IPS-NIHi11 (cell line): ENCODE measurements around the gene CMTM6.
"Not testable (repeated sequence)": the region's sequence is repeated elsewhere in the genome, so short reads cannot be mapped to it uniquely, and the experiment has no call there.

Source experiments
- DNase-seq: peaks from one replicate; pipeline ENCODE4 v3.0.0; 2012; ENCODE audit warnings: mixed read lengths, low spot score

Gene CMTM6, protein sequence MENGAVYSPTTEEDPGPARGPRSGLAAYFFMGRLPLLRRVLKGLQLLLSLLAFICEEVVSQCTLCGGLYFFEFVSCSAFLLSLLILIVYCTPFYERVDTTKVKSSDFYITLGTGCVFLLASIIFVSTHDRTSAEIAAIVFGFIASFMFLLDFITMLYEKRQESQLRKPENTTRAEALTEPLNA

DNA sequence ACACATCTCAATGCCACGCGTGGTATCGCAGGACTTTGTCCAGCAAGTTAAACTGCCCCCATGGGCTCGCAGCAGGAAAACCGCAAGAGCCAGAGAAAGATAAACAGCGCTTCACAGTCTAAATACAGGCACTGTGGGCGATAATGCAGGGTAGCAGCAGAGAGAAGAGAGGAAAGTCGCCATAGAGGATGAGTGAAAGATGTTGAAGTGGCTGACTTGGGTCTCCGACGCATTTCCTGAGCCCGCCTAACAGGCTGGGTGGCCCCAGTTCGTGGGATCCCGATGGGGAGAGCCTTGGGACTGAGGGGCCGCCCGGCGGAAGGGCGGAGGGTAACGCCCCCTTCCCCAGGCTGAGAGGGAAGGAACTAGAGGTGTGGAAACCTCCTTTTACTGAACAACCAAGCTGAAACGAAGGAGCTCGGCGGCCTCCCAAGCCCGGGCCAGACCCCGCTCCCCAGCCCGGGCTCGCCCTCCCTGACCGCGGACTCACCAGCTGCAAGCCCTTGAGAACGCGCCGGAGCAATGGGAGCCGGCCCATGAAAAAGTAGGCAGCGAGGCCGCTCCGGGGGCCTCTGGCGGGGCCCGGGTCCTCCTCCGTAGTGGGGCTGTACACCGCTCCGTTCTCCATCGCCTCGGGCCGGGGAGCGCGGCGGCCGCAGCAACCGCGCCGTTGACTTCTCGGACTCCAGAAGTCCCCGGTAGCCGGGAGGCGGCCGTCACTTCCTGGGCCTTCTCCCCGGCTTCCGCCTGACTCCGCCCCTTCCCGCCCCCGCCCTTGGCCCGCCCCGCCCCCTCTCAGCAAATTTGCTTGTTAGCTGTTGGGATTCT lies at the start of gene CMTM6:
CMTM6 (minus strand) TSS at position 735 of the 828 bp plus-strand sequence; CDS start at position 628, 107 bp downstream.
- DNase-seq, result peak; percentile 99

DNA sequence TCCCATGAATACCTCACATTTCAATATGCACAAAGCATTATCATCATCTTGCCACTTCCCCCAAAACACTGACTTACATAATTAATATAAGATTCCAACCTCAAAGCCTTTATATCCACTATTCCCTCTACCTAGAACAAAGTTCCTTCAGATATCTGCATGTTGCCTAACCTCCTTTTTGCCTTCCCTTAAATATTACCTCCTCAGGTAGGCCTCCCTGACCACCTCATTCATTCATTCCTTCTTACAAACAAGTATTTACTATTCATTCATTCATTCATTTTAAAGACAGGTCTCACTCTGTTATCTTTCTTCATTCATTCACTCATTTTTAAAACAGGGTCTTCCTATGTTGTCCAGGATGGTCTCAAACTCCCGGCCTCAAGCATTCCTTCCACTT lies 49.4 kb upstream of the CMTM6 start:
- DNase-seq, result no peak

DNA sequence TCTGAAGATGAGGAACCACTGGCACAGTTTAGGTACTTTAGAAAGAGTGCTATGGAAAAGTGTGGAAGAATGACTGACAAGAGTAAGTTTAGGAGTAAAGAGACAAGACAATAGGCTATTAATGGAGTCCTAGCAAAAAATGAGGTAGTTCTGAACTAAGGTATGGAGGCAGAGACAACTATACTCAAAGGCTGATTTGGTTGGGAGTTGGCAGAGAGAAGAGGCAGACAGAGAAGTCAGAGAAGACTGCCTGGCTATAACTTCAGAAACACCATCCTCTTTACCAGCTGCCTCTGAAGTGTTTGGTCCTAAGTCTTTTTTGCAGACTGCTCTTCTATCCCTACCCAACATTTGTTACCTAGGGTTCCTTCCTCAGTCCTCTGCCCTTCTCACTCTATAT lies 48.8 kb upstream of the CMTM6 start:
- DNase-seq, result no peak

DNA sequence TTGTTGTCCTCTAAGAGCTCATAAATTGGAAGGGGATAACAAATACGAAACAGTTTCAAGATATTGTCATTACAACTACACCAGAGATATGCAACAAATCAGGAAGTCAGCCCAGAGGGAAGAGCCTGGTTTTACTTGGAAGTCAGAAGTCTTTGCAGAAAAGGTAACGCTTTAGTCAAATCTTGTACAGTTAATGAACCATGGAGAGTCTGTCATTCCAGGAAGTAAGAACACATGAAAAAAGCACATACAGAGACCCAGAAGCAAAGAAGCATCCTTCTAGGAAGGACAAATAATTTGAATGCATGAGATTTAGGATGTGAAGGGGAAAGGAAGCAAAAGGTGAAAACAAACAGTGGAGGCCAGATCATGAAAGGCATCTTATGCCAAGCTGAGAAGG lies 48.4 kb upstream of the CMTM6 start:
- no peak for DNase-seq

- DNase-seq, result no peak
Measured at GRCh38 chr3:32545305-32545704, 42.7 kb upstream of the CMTM6 start.

GRCh38 chr3:32544894-32545293 lies 42.2 kb upstream of the CMTM6 start:
- no peak for DNase-seq

- DNase-seq, result no peak
Measured at GRCh38 chr3:32542807-32543206, 40.2 kb upstream of the CMTM6 start.

DNA sequence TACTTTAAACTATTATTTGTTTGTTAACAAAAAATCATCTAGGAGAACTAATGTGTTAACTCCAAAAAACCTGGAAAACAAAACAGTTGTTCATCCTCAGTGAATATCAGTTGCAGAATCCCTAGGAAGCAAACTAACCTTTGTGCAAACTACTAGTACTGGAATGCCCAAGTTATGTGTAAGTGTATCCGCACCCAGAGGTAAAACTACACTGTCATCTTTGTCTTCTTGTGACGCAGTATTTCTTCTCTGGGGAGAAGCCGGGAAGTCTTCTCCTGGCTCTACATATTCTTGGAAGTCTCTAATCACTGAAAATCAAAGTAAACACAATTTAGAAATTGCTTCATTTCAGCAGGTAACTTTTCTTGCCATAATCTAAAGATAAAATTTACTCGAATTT lies 38.2 kb upstream of the CMTM6 start:
- DNase-seq, result no peak

DNA sequence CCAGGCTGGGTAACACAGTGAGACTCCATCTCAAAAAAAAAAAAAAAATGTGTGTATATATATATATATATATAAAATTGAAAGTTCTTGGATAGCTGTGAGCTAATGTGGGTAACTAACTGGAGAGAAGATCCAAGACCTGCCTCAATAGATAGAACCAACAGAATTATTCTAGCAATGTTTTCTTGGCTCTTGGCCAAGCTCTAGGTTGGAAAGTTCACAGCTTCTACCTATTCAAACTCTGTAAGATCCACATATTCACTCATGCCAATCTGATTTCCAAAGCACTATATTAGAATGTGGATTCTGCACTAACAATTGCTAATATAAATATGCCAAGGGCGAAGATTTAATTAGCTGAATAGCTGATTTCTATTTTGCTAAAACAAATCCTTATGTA lies 29.8 kb upstream of the CMTM6 start:
- DNase-seq, result no peak

GRCh38 chr3:32531010-32531647 lies 28.5 kb upstream of the CMTM6 start:
- DNase-seq, result no peak

DNA sequence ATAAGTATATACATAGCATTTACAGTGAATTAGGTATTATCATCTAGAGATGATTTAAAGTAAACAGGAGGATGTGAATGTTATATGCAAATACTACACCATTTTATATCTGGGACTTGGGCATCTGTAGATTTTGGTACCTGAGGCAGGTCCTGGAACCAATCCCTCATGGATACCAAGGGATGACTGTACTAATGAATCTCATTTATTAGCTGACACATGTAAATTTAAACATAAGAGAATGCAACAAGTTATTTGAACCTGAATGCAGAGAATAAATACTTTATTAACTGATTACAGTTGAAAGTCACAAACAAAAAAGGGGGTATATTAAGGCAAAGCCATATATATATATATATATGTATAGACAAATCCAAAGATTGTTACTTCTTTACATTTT lies 23.1 kb upstream of the CMTM6 start:
- no peak for DNase-seq

- DNase-seq, result no peak
Measured at GRCh38 chr3:32522682-32523081, 20.0 kb upstream of the CMTM6 start.

GRCh38 chr3:32518921-32519320 lies 16.3 kb upstream of the CMTM6 start:
- DNase-seq, result not testable (repeated sequence)

- DNase-seq, result not testable (repeated sequence)
Measured at GRCh38 chr3:32516751-32517150, 14.1 kb upstream of the CMTM6 start.

- DNase-seq, result no peak
Measured at GRCh38 chr3:32511005-32511404, 8.4 kb upstream of the CMTM6 start.

DNA sequence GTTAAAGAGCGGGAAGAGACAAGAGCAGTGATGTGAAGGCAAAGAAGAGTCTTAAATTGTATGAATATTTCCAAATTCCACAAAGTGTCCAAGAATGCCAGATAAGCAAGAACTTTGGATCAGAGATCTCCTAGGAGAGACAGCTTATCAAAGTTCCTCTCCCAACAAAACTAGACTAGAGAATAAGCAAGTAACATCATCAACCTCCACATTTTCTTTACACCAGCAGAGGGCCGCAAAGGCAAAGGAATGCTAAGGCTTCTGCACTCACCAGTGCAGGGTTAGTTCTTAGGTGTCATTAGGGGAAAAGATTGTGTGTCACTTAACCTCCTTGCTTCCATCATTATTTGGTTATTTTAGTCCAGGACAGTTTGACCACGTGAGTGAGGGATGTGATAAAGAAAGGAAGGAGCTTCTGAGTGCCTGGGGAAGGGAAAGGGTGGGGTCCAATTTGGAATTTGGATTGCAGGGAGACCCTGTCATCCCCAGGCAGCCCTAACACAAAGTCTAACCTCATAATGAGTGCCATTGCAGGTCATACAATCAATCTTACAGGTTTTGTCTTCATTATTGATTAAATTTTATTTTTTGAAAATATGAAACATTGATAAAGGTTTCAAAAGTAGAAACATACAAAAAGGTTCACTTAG lies 7.5 kb upstream of the CMTM6 start:
- peak; percentile 72 for DNase-seq

DNA sequence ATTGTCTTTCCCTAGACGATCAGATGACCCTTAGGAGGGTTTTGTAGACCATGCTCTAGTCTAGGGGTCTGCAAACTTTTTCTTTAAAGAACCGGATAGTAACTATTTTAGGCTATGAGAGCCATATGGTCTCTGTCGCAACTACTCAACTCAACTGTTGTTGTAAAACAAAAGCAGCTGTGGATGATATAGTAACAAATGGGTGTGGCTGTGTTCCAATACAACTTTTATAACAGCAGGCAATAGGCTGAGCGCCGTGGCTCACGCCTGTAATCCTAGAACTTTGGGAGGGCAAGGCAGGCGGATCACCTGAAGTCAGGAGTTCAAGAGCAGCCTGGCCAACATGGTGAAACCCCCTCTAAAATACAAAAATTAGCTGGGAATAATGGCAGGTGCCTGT lies 6.1 kb upstream of the CMTM6 start:
- DNase-seq, result no peak

DNA sequence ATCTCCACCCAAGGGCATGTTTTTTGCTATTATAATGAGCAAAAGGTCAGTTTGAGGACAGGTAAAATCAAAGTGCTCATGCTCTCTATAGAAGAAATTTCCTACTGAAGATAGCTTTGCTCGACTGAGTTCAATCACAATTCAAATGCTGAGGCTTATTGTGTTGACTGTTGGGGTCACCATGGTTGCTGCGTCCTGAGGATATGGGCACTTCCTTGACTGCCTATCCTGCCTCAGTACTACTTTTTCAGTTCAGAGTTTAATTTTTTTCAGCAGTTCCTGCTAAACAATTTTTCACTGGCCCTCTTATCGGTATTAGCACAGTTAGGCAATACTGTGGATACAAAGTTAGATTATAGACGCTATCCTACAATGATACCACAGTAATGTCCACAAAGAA lies 3.8 kb upstream of the CMTM6 start:
- DNase-seq, result no peak

GRCh38 chr3:32502946-32503286 lies 264 bp upstream of the CMTM6 start:
- no peak for DNase-seq

- DNase-seq, result no peak
Measured at GRCh38 chr3:32501783-32502117, 902 bp downstream of the CMTM6 start.

GRCh38 chr3:32500880-32501782 lies 1.5 kb downstream of the CMTM6 start:
- no peak for DNase-seq

GRCh38 chr3:32500231-32500630 lies 2.4 kb downstream of the CMTM6 start:
- DNase-seq, result no peak
